ENCODE measurements around the gene CAV2.

Gene CAV2

GRCh38 chr7:116468534-116468933 is 31.0 kb upstream of the CAV2 start:
- Histone ChIP-seq H3K79me2 (ENCODE audit: insufficient read depth, low read length) (no peaks in the 10 kb centered on the region), H4K20me1 (ENCODE audit: low read depth, low read length) (no peaks in the 10 kb centered on the region), H3K9me3 (ENCODE audit: insufficient read depth, low read length) (no peaks in the 10 kb centered on the region), H3K36me3 (ENCODE audit: low read length) (no peaks in the 10 kb centered on the region), H2AFZ (ENCODE audit: low read depth, low read length, severe bottlenecking) (no peak overlapping the region), H3F3A (ENCODE audit: insufficient read depth) (no peaks in the 10 kb centered on the region), H3K4me2 (ENCODE audit: low read depth, low read length, poor library complexity, severe bottlenecking) (no peak overlapping the region), H3K9me2 (replicated peaks; ENCODE audit: insufficient read depth, low read length) (no peaks in the 10 kb centered on the region), H3K9ac (ENCODE audit: low read length) (no peak overlapping the region), H3K27me3 (ENCODE audit: low read length) (no peaks in the 10 kb centered on the region), H3K27ac (ENCODE audit: low read depth, low read length) (no peak overlapping the region), H3K4me3 (ENCODE audit: insufficient read depth, low read length, poor library complexity, severe bottlenecking) (no peak overlapping the region)
- no peak for TF ChIP-seq EZH2phosphoT487 (conservative IDR thresholded peaks at IDR 0.05; ENCODE audit: low read length)
- no peak for TF ChIP-seq CTCF (IDR thresholded peaks at IDR 0.05; ENCODE audit: insufficient read depth, low read length, poor library complexity, severe bottlenecking)

- Histone ChIP-seq H2AFZ (ENCODE audit: low read depth, low read length, severe bottlenecking) (no peak overlapping the region), H3K79me2 (ENCODE audit: insufficient read depth, low read length) (no peaks in the 10 kb centered on the region), H3K9me2 (replicated peaks; ENCODE audit: insufficient read depth, low read length) (no peaks in the 10 kb centered on the region), H3K36me3 (ENCODE audit: low read length) (no peaks in the 10 kb centered on the region), H4K20me1 (ENCODE audit: low read depth, low read length) (no peaks in the 10 kb centered on the region), H3K27ac (ENCODE audit: low read depth, low read length) (no peak overlapping the region), H3F3A (ENCODE audit: insufficient read depth) (no peaks in the 10 kb centered on the region), H3K9ac (ENCODE audit: low read length) (no peak overlapping the region), H3K9me3 (ENCODE audit: insufficient read depth, low read length) (no peaks in the 10 kb centered on the region), H3K27me3 (ENCODE audit: low read length) (no peaks in the 10 kb centered on the region), H3K4me3 (ENCODE audit: insufficient read depth, low read length, poor library complexity, severe bottlenecking) (no peak overlapping the region), H3K4me2 (ENCODE audit: low read depth, low read length, poor library complexity, severe bottlenecking) (no peak overlapping the region)
- TF ChIP-seq EZH2phosphoT487 (conservative IDR thresholded peaks at IDR 0.05; ENCODE audit: low read length): no peak
- TF ChIP-seq CTCF (IDR thresholded peaks at IDR 0.05; ENCODE audit: insufficient read depth, low read length, poor library complexity, severe bottlenecking): no peak
Observed at GRCh38 chr7:116477625-116478024, 21.9 kb upstream of the CAV2 start.

- no peak overlapping the region for H3K4me2 ChIP-seq (ENCODE audit: low read depth, low read length, poor library complexity, severe bottlenecking)
- H3K27ac ChIP-seq (ENCODE audit: low read depth, low read length): no peak overlapping the region
- H3K9me2 ChIP-seq (replicated peaks; ENCODE audit: insufficient read depth, low read length): no peaks in the 10 kb centered on the region
- H3K36me3 ChIP-seq (ENCODE audit: low read length): no peaks in the 10 kb centered on the region
- no peaks in the 10 kb centered on the region for H3K27me3 ChIP-seq (ENCODE audit: low read length)
- H4K20me1 ChIP-seq (ENCODE audit: low read depth, low read length): no peaks in the 10 kb centered on the region
- no peaks in the 10 kb centered on the region for H3K79me2 ChIP-seq (ENCODE audit: insufficient read depth, low read length)
- no peaks in the 10 kb centered on the region for H3K9me3 ChIP-seq (ENCODE audit: insufficient read depth, low read length)
- no peak overlapping the region for H2AFZ ChIP-seq (ENCODE audit: low read depth, low read length, severe bottlenecking)
- no peaks in the 10 kb centered on the region for H3F3A ChIP-seq (ENCODE audit: insufficient read depth)
- no peak overlapping the region for H3K9ac ChIP-seq (ENCODE audit: low read length)
- TF ChIP-seq CTCF (IDR thresholded peaks at IDR 0.05; ENCODE audit: insufficient read depth, low read length, poor library complexity, severe bottlenecking) (no peak), EZH2phosphoT487 (conservative IDR thresholded peaks at IDR 0.05; ENCODE audit: low read length) (no peak)
- H3K4me3 ChIP-seq (ENCODE audit: insufficient read depth, low read length, poor library complexity, severe bottlenecking): no peak overlapping the region
Observed at GRCh38 chr7:116478834-116479233, 20.7 kb upstream of the CAV2 start.

Measured in SU-DHL-6 (cell line).